Stomach (tissue), 9 donors: ENCODE data around the gene SNAPC1. TPM values are rescaled to one million over a fixed set of nuclear protein-coding genes. Genes with fewer than 3 reads are reported as not detected.

Source experiments
- DNase-seq, 2 donors: peaks; one replicate each; pipeline versions ENCODE4 v3.0.0 to v3.0.0-alpha.2; 2013 to 2019
- H3K27ac ChIP-seq, 5 donors: fragments of 200-600 bp in 4 of 5; sonication (generic) in 4 of 5; one replicate each; pipeline ENCODE4 v1.5.1; 2013 to 2019; ENCODE audit warnings: mild to moderate bottlenecking in 1 of 5, moderate library complexity in 1 of 5
- H3K27me3 ChIP-seq, 3 donors: fragments of 200-600 bp; sonication (generic); one replicate each; pipeline ENCODE4 v1.5.1; 2017 to 2019; ENCODE audit warnings: mixed run types in 1 of 3
- H3K36me3 ChIP-seq, 4 donors: fragments of 200-600 bp; sonication (generic); 1 replicate in 3 of 4; 2 replicates in 1 of 4; pipeline ENCODE4 v1.5.1; 2016 to 2019
- H3K4me1 ChIP-seq, 4 donors: fragments of 200-600 bp; sonication (generic); one replicate each; pipeline ENCODE4 v1.5.1; 2016 to 2019
- H3K4me3 ChIP-seq, 4 donors: fragments of 200-600 bp; sonication (generic) in 3 of 4; one replicate each; pipeline ENCODE4 v1.5.1; 2016 to 2019; ENCODE audit warnings: mild to moderate bottlenecking in 1 of 4
- H3K9me3 ChIP-seq, 4 donors: fragments of 200-600 bp; sonication (generic); one replicate each; pipeline ENCODE4 v1.5.1; 2016 to 2019
- CTCF ChIP-seq, 7 experiments: fragments of 450-650 bp in 4 of 7; fragments of 200-600 bp in 3 of 7; sonication (generic) in 3 of 7; IDR thresholded peaks; one replicate each; pipeline ENCODE4 v1.5.1; 2016 to 2019; ENCODE audit warnings: antibody characterized with exemption in 7 of 7, control low read depth in 2 of 7, mild to moderate bottlenecking in 1 of 7
- EP300 ChIP-seq: sonication (generic); formaldehyde crosslinking; IDR thresholded peaks from one replicate; pipeline ENCODE4 v1.6.1; 2017; ENCODE audit warnings: antibody characterized with exemption
- POLR2A ChIP-seq, 4 donors: fragments of 450-650 bp; IDR thresholded peaks; one replicate each; pipeline ENCODE4 v1.6.1; 2016; ENCODE audit warnings: antibody characterized with exemption in 4 of 4, control low read depth in 2 of 4, mild to moderate bottlenecking in 1 of 4, moderate library complexity in 1 of 4
- POLR2AphosphoS5 ChIP-seq, 3 donors: sonication (generic); formaldehyde crosslinking; IDR thresholded peaks; one replicate each; pipeline ENCODE4 v1.6.1; 2016; ENCODE audit warnings: antibody characterized with exemption in 3 of 3
- WGBS, 5 donors: extraction: QIAGEN DNeasy Blood & Tissue Kit in 3 of 5; methylation state at CpG; one replicate each; pipeline versions ENCODE4 v1.1.5 to v1.1.7; 2013 to 2018; 5-methylcytosine and 5-hydroxymethylcytosine counted together
- intact Hi-C: fragments of 100-400 bp; cut with DNase I; formaldehyde crosslinking; loops from one replicate; pipeline ENCODE4 v1.15.1; 2023; ENCODE audit warnings: low total_unique reads
- polyA plus RNA-seq, 3 donors: library from polyadenylated mRNA; stranded (reverse); fragments of 200-250 nt; gene quantifications; one replicate each; pipeline ENCODE4 v1.2.3, GENCODE V29; 2013
- total RNA-seq, 5 donors: library from RNA; depleted of rRNA; stranded (reverse); fragments of >200 nt; gene quantifications; one replicate each; pipeline versions ENCODE4 v1.1.0 to v1.2.3, GENCODE V29; 2014 to 2016
- donor health status: healthy with polysubstance abuse.
- donor health status: Bipolar disorder and iron deficiency.
- donor health status: healthy.

Gene SNAPC1
- total and polyA plus RNA-seq, 8 donors: 0.89 to 8.7 (median 3.0) TPM; not detected in 1

DNA sequence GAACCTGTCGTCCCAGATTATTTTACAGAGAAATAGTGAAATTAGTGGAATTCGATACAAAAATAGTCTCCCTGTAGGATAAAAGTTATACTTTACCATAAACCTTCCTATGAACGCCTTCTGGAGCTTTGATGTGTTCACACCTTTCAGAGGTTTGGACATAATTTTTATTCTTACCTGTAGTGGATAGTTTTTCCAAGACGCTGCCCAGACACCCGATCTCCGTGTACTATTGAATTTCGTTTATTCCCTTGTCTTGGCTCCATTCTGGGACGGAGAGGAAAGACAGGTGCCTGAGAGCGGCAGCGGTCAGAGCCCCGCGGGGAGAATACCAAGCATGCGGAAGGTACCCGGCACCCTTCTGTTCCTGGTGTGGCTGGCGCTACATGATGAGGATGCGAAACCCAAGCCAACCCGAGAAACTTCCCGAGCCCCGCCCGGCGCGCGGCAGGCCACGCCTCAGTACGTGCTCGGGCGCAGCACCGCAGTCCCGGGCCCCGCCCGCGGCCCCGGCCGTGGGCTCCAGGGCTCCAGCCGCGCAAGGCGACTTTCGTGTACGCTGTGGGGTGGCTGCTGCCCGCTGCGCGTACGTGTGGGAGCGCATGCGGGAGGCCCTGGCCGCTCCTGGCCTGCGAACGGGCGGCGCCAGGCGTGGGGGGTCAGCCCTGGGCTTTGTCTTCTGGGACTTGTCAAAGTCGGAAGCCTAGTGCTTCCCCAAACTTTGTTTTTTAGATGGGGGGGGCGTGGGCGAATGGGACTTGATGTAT is 11.3 kb upstream of the SNAPC1 start:
- peaks cover 0 to 31% (median 21%) of the 10 kb centered on the region in 4 donors for H3K36me3 ChIP-seq
- no peaks in the 10 kb centered on the region for H3K27me3 ChIP-seq
- 1 to 4% (median 2%) methylated on average over 19 to 54 of the region's 54 CpGs for WGBS, 5 donors
- peak overlapping the region; percentile 78 to 94 (median 89) for H3K27ac ChIP-seq
- peak; percentile 91 to 95 for DNase-seq
- H3K4me3 ChIP-seq: peak overlapping the region; percentile 46 to 60 (median 54)
- H3K9me3 ChIP-seq: no peaks in the 10 kb centered on the region
- peak in 1 of 4 donors; percentile 4 for TF ChIP-seq POLR2A (IDR thresholded peaks at IDR 0.05)
- peak; percentile 47 to 88 (median 77) for TF ChIP-seq POLR2AphosphoS5 (IDR thresholded peaks at IDR 0.05)
- no peak for TF ChIP-seq CTCF (IDR thresholded peaks at IDR 0.05)
- H3K4me1 ChIP-seq: peaks cover 16 to 50% (median 29%) of the 10 kb centered on the region in 4 donors
- intact Hi-C loops: no loop called here

GRCh38 chr14:61751475-61751989 is 10.7 kb upstream of the SNAPC1 start:
- Histone ChIP-seq H3K4me1 (peaks cover 16 to 50% (median 29%) of the 10 kb centered on the region in 4 donors), H3K27me3 (no peaks in the 10 kb centered on the region), H3K4me3 (peak overlapping the region; percentile 46 to 60 (median 54)), H3K9me3 (no peaks in the 10 kb centered on the region), H3K36me3 (peaks cover 0 to 24% (median 15%) of the 10 kb centered on the region in 4 donors), H3K27ac (peak overlapping the region; percentile 78 to 94 (median 89))
- TF ChIP-seq EP300: no peak
- no peak for TF ChIP-seq POLR2AphosphoS5 (IDR thresholded peaks at IDR 0.05)
- TF ChIP-seq CTCF (IDR thresholded peaks at IDR 0.05): no peak
- TF ChIP-seq POLR2A (IDR thresholded peaks at IDR 0.05): no peak
- WGBS, 5 donors: 14 to 24% (median 17%) methylated on average over 8 of the region's 8 CpGs
- intact Hi-C loops: no loop called here
- no peak for DNase-seq

DNA sequence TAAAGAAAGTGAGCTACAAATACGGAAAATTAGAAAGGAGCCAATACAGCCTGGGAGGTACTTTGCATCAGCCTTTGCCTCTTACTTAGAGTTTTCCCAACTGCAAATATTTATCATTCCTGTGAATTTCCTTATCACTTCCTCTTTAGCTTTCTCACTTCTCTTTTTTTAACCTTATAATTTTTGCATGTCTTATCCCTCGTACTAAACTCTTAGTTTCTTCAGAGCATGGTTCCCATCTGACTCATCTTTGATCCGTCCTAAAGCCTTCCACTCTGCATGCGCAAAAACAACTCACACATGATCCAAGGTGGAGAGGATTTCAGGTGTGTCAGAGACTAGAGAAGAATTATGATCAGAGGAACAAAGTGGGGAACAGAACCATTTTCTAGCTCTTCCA is 9.6 kb upstream of the SNAPC1 start:
- Histone ChIP-seq H3K4me1 (peaks cover 16 to 43% (median 29%) of the 10 kb centered on the region in 4 donors), H3K36me3 (peaks cover 0 to 13% (median 4%) of the 10 kb centered on the region in 4 donors), H3K4me3 (no peak overlapping the region), H3K27ac (peak overlapping the region in 4 of 5 donors; percentile 1 to 91 (median 88)), H3K27me3 (no peaks in the 10 kb centered on the region), H3K9me3 (no peaks in the 10 kb centered on the region)
- intact Hi-C loops: no loop called here
- peak in 1 of 2 donors; percentile 17 for DNase-seq
- TF ChIP-seq CTCF (IDR thresholded peaks at IDR 0.05): no peak
- TF ChIP-seq EP300: no peak
- 34 to 70% (median 50%) methylated on average over 4 of the region's 4 CpGs for WGBS, 5 donors

DNA sequence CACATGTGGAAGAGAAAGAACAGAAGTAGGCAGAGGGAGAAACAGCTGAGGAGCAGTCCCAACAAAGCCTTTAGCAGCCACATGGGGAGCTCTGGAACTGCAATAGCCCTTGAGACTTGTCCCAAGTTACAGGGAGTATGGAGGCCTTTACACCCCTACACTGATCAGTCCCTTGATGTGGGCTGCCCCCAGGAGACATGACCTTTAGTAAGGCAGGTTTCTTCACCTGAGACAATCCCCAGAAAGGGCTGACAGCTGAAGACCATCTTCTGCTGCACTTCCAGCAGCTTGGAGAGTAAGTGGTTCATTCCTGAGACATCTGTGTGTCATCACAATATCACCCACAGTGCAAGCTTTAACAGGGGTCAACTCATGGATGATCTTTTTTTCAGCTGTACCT is 8.6 kb upstream of the SNAPC1 start:
- Histone ChIP-seq H3K27ac (no peak overlapping the region), H3K36me3 (peaks cover 0 to 4% (median 0%) of the 10 kb centered on the region in 4 donors), H3K9me3 (no peaks in the 10 kb centered on the region), H3K4me1 (peaks cover 16 to 40% (median 29%) of the 10 kb centered on the region in 4 donors), H3K4me3 (no peak overlapping the region), H3K27me3 (no peaks in the 10 kb centered on the region)
- intact Hi-C loops: no loop called here
- no peak for DNase-seq
- TF ChIP-seq POLR2AphosphoS5 (IDR thresholded peaks at IDR 0.05): no peak
- TF ChIP-seq CTCF (IDR thresholded peaks at IDR 0.05): no peak
- TF ChIP-seq POLR2A (IDR thresholded peaks at IDR 0.05): no peak
- no peak for TF ChIP-seq EP300
